Measurements from ENCODE around the gene KLF12. TPM values are rescaled to one million over a fixed set of nuclear protein-coding genes. Genes with fewer than 3 reads are reported as not detected.

KLF12 gene
- total and polyA plus RNA-seq, 9 of the 15 experiments (the other 6 are each of a cell fraction or from before 2014, with no cell fraction given): under 0.01 to 0.07 (median 0.05) TPM; not detected in 3

GRCh38 chr13:74092711-74093110, 41.5 kb downstream of the KLF12 start:
- no peak overlapping the region for H2AFZ ChIP-seq (ENCODE audit: low read depth, low read length)
- in situ Hi-C loops (cut with MboI) (no loop called here), intact Hi-C loops (cut with micrococcal nuclease) (no loop called here)
- H3K27me3 ChIP-seq (ENCODE audit: control insufficient read depth in 2 of 2, insufficient read depth in 2 of 2, low read length in 2 of 2): no peaks in the 10 kb centered on the region
- WGBS (ENCODE audit: insufficient coverage, low coverage, missing lambda C conversion rate): 0% methylated on average over 3 of the region's 3 CpGs
- DNase-seq (ENCODE audit: extremely low read depth in 1 of 4, low spot score in 3 of 4): no peak
- H3K4me1 ChIP-seq (replicated peaks in 1 of 2; ENCODE audit: control insufficient read depth in 2 of 2, insufficient read depth in 2 of 2, low read length in 2 of 2): no peaks in the 10 kb centered on the region
- no peak overlapping the region for H3K9ac ChIP-seq (ENCODE audit: insufficient read depth in 1 of 2, low read depth in 2 of 2, low read length in 2 of 2)
- no peak overlapping the region for H3K4me2 ChIP-seq (ENCODE audit: insufficient read depth, low read length)
- no peak overlapping the region for H3K4me3 ChIP-seq
- no peak for FAIRE-seq
- BruUV-seq (replicated peaks): no TSS peak
- CTCF ChIA-PET (ENCODE audit: low intra/inter-chr PET ratio): no interaction called here
- no peaks in the 10 kb centered on the region for H3K9me1 ChIP-seq (ENCODE audit: control insufficient read depth, insufficient read depth, low read length)
- no peak overlapping the region for H3K27ac ChIP-seq (ENCODE audit: extremely low read depth, low read depth, low read length)
- H3K79me2 ChIP-seq (ENCODE audit: control insufficient read depth, insufficient read depth, low read length): no peaks in the 10 kb centered on the region
- H3K9me3 ChIP-seq (replicated peaks; ENCODE audit: control insufficient read depth, insufficient read depth, low read depth, low read length): no peaks in the 10 kb centered on the region
- ATAC-seq: no peak
- POLR2A ChIA-PET: no interaction called here
- H3K36me3 ChIP-seq (ENCODE audit: control insufficient read depth, insufficient read depth, low read length): no peaks in the 10 kb centered on the region
- no peaks in the 10 kb centered on the region for H4K20me1 ChIP-seq (replicated peaks; ENCODE audit: control insufficient read depth, insufficient read depth, low read length)
- TF ChIP-seq, protein P1, sequence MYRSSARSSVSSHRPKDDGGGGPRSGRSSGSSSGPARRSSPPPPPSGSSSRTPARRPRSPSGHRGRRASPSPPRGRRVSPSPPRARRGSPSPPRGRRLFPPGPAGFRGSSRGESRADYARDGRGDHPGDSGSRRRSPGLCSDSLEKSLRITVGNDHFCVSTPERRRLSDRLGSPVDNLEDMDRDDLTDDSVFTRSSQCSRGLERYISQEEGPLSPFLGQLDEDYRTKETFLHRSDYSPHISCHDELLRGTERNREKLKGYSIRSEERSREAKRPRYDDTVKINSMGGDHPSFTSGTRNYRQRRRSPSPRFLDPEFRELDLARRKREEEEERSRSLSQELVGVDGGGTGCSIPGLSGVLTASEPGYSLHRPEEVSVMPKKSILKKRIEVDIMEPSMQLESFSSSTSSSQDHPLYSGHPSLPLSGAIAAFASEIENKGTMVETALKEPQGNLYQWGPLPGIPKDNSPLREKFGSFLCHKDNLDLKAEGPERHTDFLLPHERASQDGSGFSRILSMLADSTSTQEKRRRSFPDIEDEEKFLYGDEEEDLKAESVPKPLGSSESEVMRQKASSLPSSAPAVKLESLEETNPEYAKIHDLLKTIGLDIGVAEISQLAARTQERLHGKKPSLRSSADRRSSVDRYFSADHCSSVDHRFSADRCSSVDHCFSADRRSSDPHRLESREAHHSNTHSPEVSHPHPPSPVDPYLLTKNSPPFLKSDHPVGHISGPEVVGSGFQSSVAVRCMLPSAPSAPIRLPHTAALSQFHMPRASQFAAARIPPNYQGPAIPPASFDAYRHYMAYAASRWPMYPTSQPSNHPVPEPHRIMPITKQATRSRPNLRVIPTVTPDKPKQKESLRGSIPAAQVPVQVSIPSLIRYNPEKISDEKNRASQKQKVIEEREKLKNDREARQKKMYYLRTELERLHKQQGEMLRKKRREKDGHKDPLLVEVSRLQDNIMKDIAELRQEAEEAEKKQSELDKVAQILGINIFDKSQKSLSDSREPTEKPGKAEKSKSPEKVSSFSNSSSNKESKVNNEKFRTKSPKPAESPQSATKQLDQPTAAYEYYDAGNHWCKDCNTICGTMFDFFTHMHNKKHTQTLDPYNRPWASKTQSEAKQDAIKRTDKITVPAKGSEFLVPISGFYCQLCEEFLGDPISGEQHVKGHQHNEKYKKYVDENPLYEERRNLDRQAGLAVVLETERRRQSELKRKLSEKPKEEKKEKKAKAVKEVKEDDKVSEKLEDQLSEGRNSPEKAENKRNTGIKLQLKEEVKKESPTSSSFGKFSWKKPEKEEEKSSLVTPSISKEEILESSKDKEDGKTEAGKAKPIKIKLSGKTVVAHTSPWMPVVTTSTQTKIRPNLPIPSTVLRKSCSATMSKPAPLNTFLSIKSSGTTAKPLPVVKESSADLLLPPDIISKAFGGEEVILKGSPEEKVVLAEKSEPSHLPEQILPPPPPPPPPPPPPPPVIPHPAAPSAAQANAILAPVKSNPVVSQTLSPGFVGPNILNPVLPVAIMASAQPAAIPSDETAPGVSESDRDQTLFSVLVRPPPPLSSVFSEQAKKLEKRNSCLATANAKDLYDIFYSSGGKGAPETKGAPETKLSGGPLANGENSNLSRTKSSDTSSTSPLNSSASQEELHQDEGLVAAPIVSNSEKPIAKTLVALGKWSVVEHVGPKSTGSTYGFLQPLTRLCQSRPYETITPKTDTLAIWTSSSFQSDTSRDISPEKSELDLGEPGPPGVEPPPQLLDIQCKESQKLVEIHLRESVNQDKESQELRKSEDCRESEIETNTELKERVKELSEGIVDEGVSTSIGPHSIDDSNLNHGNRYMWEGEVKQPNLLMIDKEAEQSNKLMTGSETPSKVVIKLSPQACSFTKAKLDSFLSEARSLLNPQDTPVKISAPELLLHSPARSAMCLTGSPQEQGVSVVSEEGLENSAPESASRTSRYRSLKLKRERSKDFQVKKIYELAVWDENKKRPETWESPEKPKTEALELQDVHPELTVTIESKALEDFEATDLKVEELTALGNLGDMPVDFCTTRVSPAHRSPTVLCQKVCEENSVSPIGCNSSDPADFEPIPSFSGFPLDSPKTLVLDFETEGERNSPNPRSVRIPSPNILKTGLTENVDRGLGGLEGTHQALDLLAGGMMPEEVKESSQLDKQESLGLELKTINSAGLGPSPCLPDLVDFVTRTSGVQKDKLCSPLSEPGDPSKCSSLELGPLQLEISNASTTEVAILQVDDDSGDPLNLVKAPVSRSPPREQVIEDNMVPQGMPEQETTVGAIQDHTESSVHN (IDR thresholded peaks at IDR 0.05; ENCODE audit: borderline replicate concordance in 1 of 2, low read depth in 1 of 2): no peak
- TF ChIP-seq DIDO1 (tag; IDR thresholded peaks at IDR 0.05; ENCODE audit: low read depth) (no peak), HMG20A (CRISPR knock-in tag; conservative IDR thresholded peaks at IDR 0.05) (no peak), ZFP36 (IDR thresholded peaks at IDR 0.05; ENCODE audit: low read depth, low read length, partially characterized antibody) (no peak), ZFP30 (CRISPR knock-in tag; IDR thresholded peaks at IDR 0.05; ENCODE audit: borderline replicate concordance) (no peak), TRIM24 (IDR thresholded peaks at IDR 0.05) (no peak), ZNF165 (CRISPR knock-in tag; IDR thresholded peaks at IDR 0.05; ENCODE audit: borderline replicate concordance) (no peak)
- TF ChIP-seq, protein P2, sequence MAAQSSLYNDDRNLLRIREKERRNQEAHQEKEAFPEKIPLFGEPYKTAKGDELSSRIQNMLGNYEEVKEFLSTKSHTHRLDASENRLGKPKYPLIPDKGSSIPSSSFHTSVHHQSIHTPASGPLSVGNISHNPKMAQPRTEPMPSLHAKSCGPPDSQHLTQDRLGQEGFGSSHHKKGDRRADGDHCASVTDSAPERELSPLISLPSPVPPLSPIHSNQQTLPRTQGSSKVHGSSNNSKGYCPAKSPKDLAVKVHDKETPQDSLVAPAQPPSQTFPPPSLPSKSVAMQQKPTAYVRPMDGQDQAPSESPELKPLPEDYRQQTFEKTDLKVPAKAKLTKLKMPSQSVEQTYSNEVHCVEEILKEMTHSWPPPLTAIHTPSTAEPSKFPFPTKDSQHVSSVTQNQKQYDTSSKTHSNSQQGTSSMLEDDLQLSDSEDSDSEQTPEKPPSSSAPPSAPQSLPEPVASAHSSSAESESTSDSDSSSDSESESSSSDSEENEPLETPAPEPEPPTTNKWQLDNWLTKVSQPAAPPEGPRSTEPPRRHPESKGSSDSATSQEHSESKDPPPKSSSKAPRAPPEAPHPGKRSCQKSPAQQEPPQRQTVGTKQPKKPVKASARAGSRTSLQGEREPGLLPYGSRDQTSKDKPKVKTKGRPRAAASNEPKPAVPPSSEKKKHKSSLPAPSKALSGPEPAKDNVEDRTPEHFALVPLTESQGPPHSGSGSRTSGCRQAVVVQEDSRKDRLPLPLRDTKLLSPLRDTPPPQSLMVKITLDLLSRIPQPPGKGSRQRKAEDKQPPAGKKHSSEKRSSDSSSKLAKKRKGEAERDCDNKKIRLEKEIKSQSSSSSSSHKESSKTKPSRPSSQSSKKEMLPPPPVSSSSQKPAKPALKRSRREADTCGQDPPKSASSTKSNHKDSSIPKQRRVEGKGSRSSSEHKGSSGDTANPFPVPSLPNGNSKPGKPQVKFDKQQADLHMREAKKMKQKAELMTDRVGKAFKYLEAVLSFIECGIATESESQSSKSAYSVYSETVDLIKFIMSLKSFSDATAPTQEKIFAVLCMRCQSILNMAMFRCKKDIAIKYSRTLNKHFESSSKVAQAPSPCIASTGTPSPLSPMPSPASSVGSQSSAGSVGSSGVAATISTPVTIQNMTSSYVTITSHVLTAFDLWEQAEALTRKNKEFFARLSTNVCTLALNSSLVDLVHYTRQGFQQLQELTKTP (IDR thresholded peaks at IDR 0.05; ENCODE audit: low read depth in 1 of 2, partially characterized antibody in 2 of 2): no peak
- TF ChIP-seq, protein P3, sequence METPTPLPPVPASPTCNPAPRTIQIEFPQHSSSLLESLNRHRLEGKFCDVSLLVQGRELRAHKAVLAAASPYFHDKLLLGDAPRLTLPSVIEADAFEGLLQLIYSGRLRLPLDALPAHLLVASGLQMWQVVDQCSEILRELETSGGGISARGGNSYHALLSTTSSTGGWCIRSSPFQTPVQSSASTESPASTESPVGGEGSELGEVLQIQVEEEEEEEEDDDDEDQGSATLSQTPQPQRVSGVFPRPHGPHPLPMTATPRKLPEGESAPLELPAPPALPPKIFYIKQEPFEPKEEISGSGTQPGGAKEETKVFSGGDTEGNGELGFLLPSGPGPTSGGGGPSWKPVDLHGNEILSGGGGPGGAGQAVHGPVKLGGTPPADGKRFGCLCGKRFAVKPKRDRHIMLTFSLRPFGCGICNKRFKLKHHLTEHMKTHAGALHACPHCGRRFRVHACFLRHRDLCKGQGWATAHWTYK (CRISPR knock-in tag; IDR thresholded peaks at IDR 0.05): no peak
